ENCODE data around the gene RASGRP3. TPM values are rescaled to one million over a fixed set of nuclear protein-coding genes. Genes with fewer than 3 reads are reported as not detected.

RASGRP3 gene
- total and polyA plus RNA-seq, 11 donors: 17.7 to 73.3 (median 61.4) TPM

- Histone ChIP-seq H3K27me3 (no peaks in the 10 kb centered on the region), H3K4me1 (peaks cover 0 to 21% (median 0%) of the 10 kb centered on the region in 12 donors), H3K9me3 (no peaks in the 10 kb centered on the region), H3K27ac (peak overlapping the region in 7 of 12 donors; percentile 49 to 78 (median 57)), H3K4me3 (peak overlapping the region in 3 of 12 donors; percentile 17 to 29 (median 28)), H3K36me3 (no peaks in the 10 kb centered on the region)
- no peak for TF ChIP-seq CTCF (IDR thresholded peaks at IDR 0.05)
- TF ChIP-seq POLR2A (IDR thresholded peaks at IDR 0.05): no peak
- 25 to 41% (median 32%) methylated on average over 2 of the region's 2 CpGs for WGBS, 4 donors
- ATAC-seq: peak; percentile 65 to 80 (median 76)
- intact Hi-C loops (cut with DNase I): no loop called here
- no peak for DNase-seq
Observed at GRCh38 chr2:33607905-33608304, 131.5 kb downstream of the RASGRP3 start.

GRCh38 chr2:33614190-33614589 is 137.7 kb downstream of the RASGRP3 start:
- TF ChIP-seq POLR2A (IDR thresholded peaks at IDR 0.05) (no peak), CTCF (IDR thresholded peaks at IDR 0.05) (no peak)
- intact Hi-C loops (cut with DNase I): no loop called here
- H3K4me3 ChIP-seq: no peak overlapping the region

More at GRCh38 chr2:33614190-33614589, 137.7 kb downstream of the RASGRP3 start:
- Histone ChIP-seq H3K36me3 (no peaks in the 10 kb centered on the region), H3K9me3 (peaks cover 0 to 22% (median 3%) of the 10 kb centered on the region in 12 donors), H3K4me1 (peaks cover 0 to 8% (median 0%) of the 10 kb centered on the region in 12 donors), H3K27me3 (no peaks in the 10 kb centered on the region), H3K27ac (no peak overlapping the region)
- ATAC-seq (no peak), DNase-seq (no peak)

Other genes starting within 250 kb of the RASGRP3 start
- gene FAM98A, start 122.7 kb downstream of the RASGRP3 start, total RNA-seq: 10 to 100 TPM; 34.2 to 93.2 (median 66.4) TPM
- 100 to 1,000 TPM in 1 of 2 donors, 10 to 100 TPM in 1; 41.4 to 106 TPM for gene FAM98A, start 122.7 kb downstream of the RASGRP3 start, polyA plus RNA-seq